Activated CD8-positive, alpha-beta memory T cell treated with anti-CD3 and anti-CD28 coated beads, Interleukin-2, amount 50 U/mL, for 4 hours (primary cell): Measurements from ENCODE around the gene PPP1R27.
"Not testable (repeated sequence)": the region's sequence is repeated elsewhere in the genome, so short reads cannot be mapped to it uniquely, and the experiment has no call there.

ENCODE experiments used
- DNase-seq: peaks from one replicate; pipeline ENCODE4 v3.0.0-alpha.2; 2020

Gene PPP1R27

GRCh38 chr17:81840826-81841778 is 6.3 kb upstream of the PPP1R27 start:
- no peak for DNase-seq

DNA sequence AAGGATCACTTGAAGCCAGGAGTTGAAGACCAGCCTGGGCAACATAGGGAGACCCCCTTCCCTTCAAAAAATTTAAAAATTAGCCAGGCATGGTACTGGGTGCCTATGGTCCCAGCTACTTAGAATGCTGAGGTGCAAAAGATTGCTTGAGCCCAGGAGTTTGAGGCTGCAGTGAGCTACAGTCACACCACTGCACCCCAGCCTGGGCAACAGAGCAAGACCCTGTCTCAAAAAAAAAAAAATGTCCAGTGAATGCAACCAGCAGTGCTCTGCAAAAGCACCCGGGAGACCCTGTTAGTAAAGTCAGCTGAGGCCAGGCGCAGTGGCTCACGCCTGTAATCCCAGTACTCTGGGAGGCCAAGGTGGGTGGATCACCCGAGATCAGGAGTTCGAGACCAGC is 5.2 kb upstream of the PPP1R27 start:
- DNase-seq, result not testable (repeated sequence)

GRCh38 chr17:81839301-81839700 is 4.5 kb upstream of the PPP1R27 start:
- DNase-seq, result no peak

GRCh38 chr17:81838753-81839255 is 4.0 kb upstream of the PPP1R27 start:
- no peak for DNase-seq

DNA sequence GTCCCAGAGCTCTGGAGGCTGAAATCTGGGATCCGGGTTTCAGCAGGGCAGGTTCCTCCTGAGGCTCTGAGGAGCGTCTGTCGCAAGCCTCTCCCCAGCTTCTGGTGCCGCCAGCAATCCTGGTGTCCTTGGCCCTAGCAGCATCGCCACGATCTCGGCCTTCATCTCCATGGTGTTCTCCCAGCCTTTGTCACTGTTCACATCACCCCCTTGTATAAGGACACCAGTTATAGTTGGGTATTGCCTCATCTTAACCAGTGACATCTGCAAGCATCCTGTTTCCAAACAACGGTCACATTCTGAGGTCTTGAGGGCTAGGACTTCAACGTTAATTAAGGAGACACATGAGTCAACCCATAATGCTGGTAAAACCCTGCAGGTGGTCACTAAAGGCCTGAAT is 2.8 kb upstream of the PPP1R27 start:
- no peak for DNase-seq

DNA sequence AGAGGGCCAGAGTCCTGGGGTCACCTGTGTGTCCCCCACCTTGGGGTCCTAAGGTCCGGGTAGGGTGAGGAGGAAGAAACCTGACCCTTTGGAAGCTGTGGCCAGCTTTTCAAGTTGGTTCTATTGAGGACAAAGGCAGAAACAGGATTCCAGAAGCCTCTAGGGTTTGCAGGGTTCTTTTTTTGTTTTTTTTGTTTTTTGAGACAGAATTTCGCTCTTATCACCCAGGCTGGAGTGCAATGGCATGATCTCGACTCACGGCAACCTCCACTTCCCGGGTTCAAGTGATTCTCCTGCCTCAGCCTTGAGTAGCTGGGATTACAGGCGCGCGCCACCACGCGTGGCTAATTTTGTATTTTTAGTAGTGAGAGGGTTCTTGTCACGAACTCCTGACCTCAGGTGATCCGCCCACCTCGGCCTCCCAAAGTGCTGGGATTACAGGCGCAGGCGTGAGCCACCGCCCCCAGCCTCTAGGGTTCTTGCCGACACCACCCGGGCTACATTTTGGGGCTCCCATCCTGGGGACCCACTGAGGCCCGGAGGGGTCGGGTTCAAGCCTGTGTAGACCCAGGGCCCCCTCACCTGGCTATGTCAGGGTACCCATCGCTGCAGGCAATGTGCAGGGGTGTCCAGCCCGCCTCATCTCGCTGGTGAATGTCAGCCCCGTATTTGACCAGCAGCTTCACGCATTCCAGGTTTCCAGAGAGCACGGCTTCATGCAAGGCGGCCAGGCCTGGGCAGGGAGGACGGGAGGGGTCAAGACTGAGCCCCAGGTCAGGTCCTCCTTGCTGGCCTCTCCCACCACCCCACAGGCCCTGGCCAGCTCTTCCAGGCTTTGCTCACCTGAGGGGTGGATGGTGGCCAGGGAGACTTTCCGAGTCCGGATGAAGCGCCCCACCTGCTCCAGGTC is 674 bp downstream of the PPP1R27 start:
- no peak for DNase-seq

- DNase-seq, result peak; percentile 97
Observed at GRCh38 chr17:81833160-81833920, 1.5 kb downstream of the PPP1R27 start, which contains the start of gene MCRIP1. Gene MCRIP1, minus strand, starts transcription at chr17:81833291. Its CDS starts 8,785 bp downstream, at chr17:81824506.

GRCh38 chr17:81832608-81833159 is 2.2 kb downstream of the PPP1R27 start:
- DNase-seq, result peak; percentile 54

- peak; percentile 55 for DNase-seq
Observed at GRCh38 chr17:81831957-81832607, 2.8 kb downstream of the PPP1R27 start.

DNA sequence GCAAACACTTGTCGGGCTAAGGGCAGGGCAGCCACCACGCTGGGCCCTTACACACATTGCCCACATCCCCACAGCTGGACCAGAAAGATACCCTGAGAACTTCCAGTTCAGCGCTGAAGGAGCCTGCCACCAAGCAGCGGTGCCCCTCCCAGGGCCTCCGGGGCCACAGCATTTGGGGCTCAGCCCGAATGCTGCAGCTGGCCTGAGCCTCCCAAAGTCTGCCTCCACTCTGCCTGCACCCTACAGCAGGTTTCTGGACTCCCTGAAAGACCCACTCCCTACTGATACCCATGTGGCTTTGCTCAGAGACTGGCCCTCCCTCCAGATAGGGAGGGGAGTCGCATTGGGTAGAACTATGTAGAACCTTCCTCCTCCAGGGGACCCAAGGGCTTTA is 3.3 kb downstream of the PPP1R27 start:
- DNase-seq, result no peak

DNA sequence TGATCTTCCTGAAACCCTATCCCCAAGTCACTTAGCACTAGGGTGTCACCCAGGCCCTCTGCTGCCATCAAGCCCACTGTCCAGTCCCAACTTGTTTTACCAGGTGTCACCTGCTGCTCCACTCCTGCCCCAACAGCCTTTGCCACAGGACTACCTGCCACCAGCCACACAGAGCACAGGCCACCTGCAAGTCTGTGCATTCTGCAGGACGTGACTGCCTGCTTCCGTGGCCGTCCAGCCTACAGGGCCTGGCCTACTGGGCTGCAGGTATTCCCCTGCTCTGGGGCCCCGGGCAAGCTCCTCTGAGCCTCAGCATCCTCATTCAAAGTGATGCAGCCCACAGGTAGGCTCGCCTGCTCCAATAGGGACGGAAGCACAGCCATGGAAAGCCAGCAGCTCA is 5.0 kb downstream of the PPP1R27 start:
- DNase-seq, result no peak

- DNase-seq, result no peak
Observed at GRCh38 chr17:81828656-81829055, 6.2 kb downstream of the PPP1R27 start.

GRCh38 chr17:81825841-81826466 is 8.9 kb downstream of the PPP1R27 start:
- DNase-seq, result no peak

DNA sequence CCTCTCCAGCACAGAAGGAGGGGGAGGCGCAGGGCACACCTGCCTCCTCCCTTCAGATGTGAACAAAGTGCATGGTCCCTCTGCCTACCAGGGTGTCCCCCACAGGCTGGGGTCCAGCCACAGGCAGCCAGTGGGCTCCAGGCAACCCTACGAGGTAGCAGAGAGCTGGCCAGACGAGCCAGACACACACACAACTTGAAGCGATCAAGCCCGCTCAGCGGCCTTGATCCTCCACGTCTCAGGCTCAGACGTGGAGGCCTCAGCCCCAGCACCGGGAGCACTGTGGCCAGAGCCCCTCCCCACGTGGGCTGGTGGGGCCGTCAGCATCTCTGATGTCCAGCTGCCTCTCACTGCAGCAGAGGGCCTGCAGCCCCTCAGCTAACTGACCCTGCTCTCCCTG is 10.3 kb downstream of the PPP1R27 start:
- DNase-seq, result no peak

DNA sequence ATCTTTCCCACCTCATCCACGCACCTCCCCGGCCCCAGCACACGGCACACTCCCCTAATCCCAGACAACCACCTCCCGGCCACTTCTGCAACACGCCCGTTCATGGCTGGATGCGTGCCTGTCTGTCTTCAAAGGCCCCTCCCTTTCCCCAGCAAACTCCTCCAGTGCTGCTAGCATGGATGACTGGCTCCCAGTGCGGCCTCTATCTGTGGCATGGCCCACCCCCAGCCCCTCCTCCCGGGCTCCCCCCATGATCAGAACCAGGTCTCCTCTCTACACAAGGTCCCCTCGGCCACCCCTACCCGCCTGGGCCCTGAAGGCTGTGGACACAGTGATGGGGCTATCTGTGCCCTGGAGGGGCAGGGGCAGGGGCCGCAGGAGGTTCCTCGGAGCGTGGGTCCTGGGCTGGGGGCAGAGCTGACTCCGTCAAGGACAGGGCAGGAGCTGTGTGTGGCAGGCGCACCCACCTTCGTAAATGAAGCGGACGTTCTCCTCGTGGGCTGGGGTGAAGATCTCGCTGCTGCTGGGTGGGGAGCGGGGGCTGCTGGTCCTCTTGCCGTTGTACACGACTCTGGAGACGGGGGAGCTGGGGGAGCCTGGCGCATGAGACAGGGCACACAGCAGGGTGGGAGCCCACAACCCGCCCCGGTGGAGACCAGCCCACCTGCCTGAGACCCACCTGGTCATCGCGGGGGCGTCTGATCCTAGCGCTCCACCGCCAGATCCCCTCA is 10.9 kb downstream of the PPP1R27 start:
- DNase-seq, result no peak

DNA sequence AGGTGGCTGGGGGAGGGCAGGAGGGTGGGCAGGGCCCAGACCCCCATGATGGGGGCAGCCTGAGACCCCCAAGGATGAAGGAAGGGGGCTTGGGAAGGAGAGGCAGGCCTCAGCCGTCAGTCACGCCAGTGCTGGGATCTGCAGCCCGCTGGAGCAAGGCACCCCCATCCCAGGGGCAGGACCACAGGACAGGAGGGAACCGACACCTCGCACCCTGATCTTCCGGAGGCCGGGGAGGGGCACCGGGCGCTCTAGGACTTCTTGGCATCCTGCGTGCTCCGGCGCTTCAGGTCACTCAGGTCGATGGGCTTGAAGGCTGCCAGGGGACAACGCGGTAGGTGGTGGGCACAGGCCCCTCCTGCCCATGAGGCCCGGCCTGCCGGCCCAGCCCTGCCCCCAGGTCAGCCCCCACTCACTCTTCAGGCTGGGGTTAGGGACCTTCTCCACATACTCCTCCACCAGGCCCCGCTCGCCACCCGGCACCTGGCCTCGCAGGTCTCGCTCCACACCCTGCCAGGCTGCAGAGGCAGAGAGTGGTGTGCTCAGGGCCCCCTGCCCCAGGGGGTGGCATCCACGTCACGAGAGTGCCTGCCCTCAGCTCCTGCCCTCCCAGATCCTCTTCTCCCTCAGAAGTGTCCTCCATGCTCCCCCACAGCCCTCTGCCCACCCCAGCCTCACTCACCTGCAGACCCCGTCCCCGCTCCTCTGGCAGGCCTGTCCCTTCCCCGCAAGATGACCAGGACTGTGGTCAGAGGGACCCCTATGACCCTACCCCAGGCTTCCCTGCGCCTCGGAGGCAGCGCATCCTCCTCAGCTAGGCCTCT is 11.6 kb downstream of the PPP1R27 start:
- no peak for DNase-seq

DNA sequence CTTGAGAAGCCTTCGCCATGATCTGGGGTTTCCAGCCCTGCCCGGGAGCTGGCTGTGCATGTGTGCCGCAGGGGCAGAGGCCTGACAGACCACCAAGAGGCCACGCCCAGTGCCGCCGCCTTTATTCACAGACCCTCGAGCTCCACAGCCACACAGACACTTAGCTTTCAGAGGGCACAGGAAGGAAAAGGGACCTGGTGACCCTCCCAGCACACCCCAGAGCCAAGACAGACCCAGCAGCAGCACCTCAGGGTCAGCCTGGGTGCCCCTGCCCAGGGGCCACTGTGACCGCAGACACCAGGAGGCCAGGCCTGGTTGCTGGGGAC is 12.6 kb downstream of the PPP1R27 start:
- DNase-seq, result no peak

- DNase-seq, result no peak
Observed at GRCh38 chr17:81821603-81822311, 13.1 kb downstream of the PPP1R27 start.

DNA sequence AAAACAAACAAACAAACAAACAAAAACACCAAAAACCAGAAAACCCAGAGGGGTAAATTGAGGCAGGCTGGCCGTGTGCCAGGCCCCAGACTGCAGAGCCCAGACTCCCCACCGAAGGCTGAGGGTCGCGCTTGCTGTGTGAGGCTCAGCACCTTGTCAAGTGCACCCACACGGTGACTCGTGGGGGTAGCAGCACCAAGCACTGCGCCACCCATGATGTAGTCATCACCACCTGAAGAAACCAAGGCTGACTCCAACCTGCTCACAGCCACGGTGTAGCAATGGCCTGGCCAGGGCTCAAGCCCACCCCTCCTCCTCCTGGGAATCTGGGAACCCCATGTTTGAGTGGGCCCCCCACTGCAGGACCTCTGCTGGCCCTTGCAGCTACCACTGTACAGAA is 13.7 kb downstream of the PPP1R27 start:
- no peak for DNase-seq
